HCT116 (cell line): ENCODE measurements around the gene CCNJL. TPM values are rescaled to one million over a fixed set of nuclear protein-coding genes. Genes with fewer than 3 reads are reported as not detected.

ENCODE experiments used
- ATAC-seq: fragments of 200-7000 bp; cut with Tn5 transposase; 2 replicates; pipeline ENCODE4 v1.9.1; 2020; ENCODE audit warnings: mild to moderate bottlenecking, moderate library complexity
- BruUV-seq: library from RNA; stranded (reverse); fragments of 400-500 nt; replicated peaks from 2 replicates; lab custom pipeline; 2021; lab: Mats Ljungman, UMichigan
- CTCF ChIA-PET: fragments of 300-600 bp; sonication (Branson Sonifier 250); formaldehyde crosslinking; loops from one replicate; lab custom pipeline; 2021; ENCODE audit warnings: antibody characterized with exemption; lab: Charles Lee
- POLR2A ChIA-PET: fragments of 300-600, 350-600 bp; sonication (Branson Sonifier 250); formaldehyde crosslinking; loops from one replicate; lab custom pipeline; 2021; ENCODE audit warnings: antibody characterized with exemption; lab: Charles Lee
- RAD21 ChIA-PET, 2 experiments: fragments of 300-600 bp; sonication (Branson Sonifier 250); formaldehyde crosslinking; loops; one replicate each; lab custom pipeline; 2023; ENCODE audit warnings: low total read pairs in 2 of 2; ENCODE audit not compliant: uncharacterized antibody in 2 of 2, unreplicated experiment in 2 of 2, low non-redundant PET in 1 of 2; lab: Charles Lee
- DNase-seq: peaks from one replicate; pipeline ENCODE4 v3.0.0-alpha.2; 2010; ENCODE audit warnings: low read depth, low spot score
- H2AFZ ChIP-seq: fragments of 200-600 bp; shearing (Covaris generic), sonication (generic); 2 replicates; pipeline ENCODE4 v1.6.1; 2017; ENCODE audit warnings: low read depth, mixed run types, mixed read lengths, antibody characterized with exemption, low read length; ENCODE audit not compliant: poor library complexity, severe bottlenecking
- H3K27ac ChIP-seq: 2 replicates; pipeline ENCODE4 v1.5.1; 2012; ENCODE audit warnings: low read depth, low read length
- H3K27me3 ChIP-seq: fragments of 200-600 bp; sonication (generic); 2 replicates; pipeline ENCODE4 v1.6.1; 2016; ENCODE audit warnings: mixed run types, low read length, mixed read lengths; ENCODE audit not compliant: insufficient read depth
- H3K36me3 ChIP-seq, 2 experiments: fragments of 200-500 bp in 1 of 2; fragments of 200-600 bp in 1 of 2; sonication (Bioruptor generic) in 1 of 2; sonication (generic) in 1 of 2; 2 replicates each; pipeline versions ENCODE4 v1.5.1 to v1.6.1; 2014 to 2016; ENCODE audit warnings: low read length in 2 of 2, inconsistent platforms in 1 of 2, mixed read lengths in 1 of 2, mixed run types in 1 of 2; ENCODE audit not compliant: insufficient read depth in 2 of 2, control insufficient read depth in 1 of 2
- H3K4me1 ChIP-seq, 2 experiments: fragments of 200-600 bp in 1 of 2; sonication (generic) in 1 of 2; 2 replicates each; pipeline versions ENCODE4 v1.5.1 to v1.6.1; 2012 to 2017; ENCODE audit warnings: low read length in 2 of 2, inconsistent platforms in 1 of 2, mild to moderate bottlenecking in 1 of 2, mixed read lengths in 1 of 2, mixed run types in 1 of 2, moderate library complexity in 1 of 2; ENCODE audit not compliant: insufficient read depth in 2 of 2, control insufficient read depth in 1 of 2
- H3K4me2 ChIP-seq: fragments of 200-600 bp; sonication (generic); 2 replicates; pipeline ENCODE4 v1.6.1; 2017; ENCODE audit warnings: mixed run types, low read length, mixed read lengths
- H3K4me3 ChIP-seq, 2 experiments: fragments of 200-600 bp in 1 of 2; sonication (generic) in 1 of 2; replicated peaks in 1 of 2; 2 replicates each; pipeline ENCODE4 v1.5.1; 2011 to 2016; ENCODE audit warnings: low read length in 2 of 2, control low read depth in 1 of 2, low read depth in 1 of 2, mild to moderate bottlenecking in 1 of 2, mixed read lengths in 1 of 2, mixed run types in 1 of 2
- H3K79me2 ChIP-seq: fragments of 200-600 bp; sonication (generic); 2 replicates; pipeline ENCODE4 v1.6.1; 2017; ENCODE audit warnings: mild to moderate bottlenecking, mixed run types, low read length, moderate library complexity, mixed read lengths; ENCODE audit not compliant: insufficient read depth
- H3K9ac ChIP-seq: fragments of 200-600 bp; sonication (generic); 2 replicates; pipeline ENCODE4 v1.6.1; 2016; ENCODE audit warnings: low read length, mixed read lengths
- H3K9me2 ChIP-seq: fragments of 200-600 bp; sonication (generic), shearing (Covaris generic); 2 replicates; pipeline ENCODE4 v1.6.1; 2017; ENCODE audit warnings: mixed run types, mild to moderate bottlenecking, moderate library complexity; ENCODE audit not compliant: insufficient read depth
- H3K9me3 ChIP-seq, 2 experiments: fragments of 200-500 bp in 1 of 2; fragments of 200-600 bp in 1 of 2; sonication (Bioruptor generic) in 1 of 2; sonication (generic) in 1 of 2; 2 replicates each; pipeline ENCODE4 v1.6.1; 2014 to 2017; ENCODE audit warnings: low read length in 2 of 2, mixed read lengths in 2 of 2, inconsistent platforms in 1 of 2, low read depth in 1 of 2, mild to moderate bottlenecking in 1 of 2, mixed run types in 1 of 2, moderate library complexity in 1 of 2; ENCODE audit not compliant: control insufficient read depth in 1 of 2, insufficient read depth in 1 of 2
- H4K20me1 ChIP-seq: fragments of 200-600 bp; sonication (generic), shearing (Covaris generic); 2 replicates; pipeline ENCODE4 v1.6.1; 2017; ENCODE audit warnings: mixed run types, mild to moderate bottlenecking, moderate library complexity; ENCODE audit not compliant: insufficient read depth
- ATF3 ChIP-seq: IDR thresholded peaks from 2 replicates; pipeline ENCODE4 v1.6.1; 2012
- CBX3 ChIP-seq: IDR thresholded peaks from 2 replicates; pipeline ENCODE4 v1.6.1; 2012; ENCODE audit warnings: low read depth
- CEBPB ChIP-seq: IDR thresholded peaks from 2 replicates; pipeline ENCODE4 v1.6.1; 2012; ENCODE audit warnings: low read depth
- CTCF ChIP-seq, 3 experiments: fragments of 200-600 bp in 1 of 3; sonication (generic) in 1 of 3; IDR thresholded peaks in 2 of 3; conservative IDR thresholded peaks in 1 of 3; 2 replicates each; pipeline ENCODE4 v1.5.1; 2012 to 2017; ENCODE audit warnings: low read depth in 2 of 3, low read length in 2 of 3, antibody characterized with exemption in 1 of 3, borderline replicate concordance in 1 of 3, control low read depth in 1 of 3, mild to moderate bottlenecking in 1 of 3, mixed read lengths in 1 of 3, mixed run types in 1 of 3, moderate library complexity in 1 of 3; ENCODE audit not compliant: insufficient read depth in 1 of 3
- EGR1 ChIP-seq: IDR thresholded peaks from 2 replicates; pipeline ENCODE4 v1.6.1; 2012; ENCODE audit warnings: low read depth
- ELF1 ChIP-seq: IDR thresholded peaks from 2 replicates; pipeline ENCODE4 v1.6.1; 2012; ENCODE audit warnings: low read depth, borderline replicate concordance
- EZH2 ChIP-seq: fragments of 200-600 bp; sonication (generic); IDR thresholded peaks from 2 replicates; pipeline ENCODE4 v1.6.1; 2017; ENCODE audit warnings: antibody characterized with exemption, mixed run types
- EZH2phosphoT487 ChIP-seq: fragments of 200-600 bp; IDR thresholded peaks from 2 replicates; pipeline ENCODE4 v1.6.1; 2018; ENCODE audit warnings: antibody characterized with exemption, borderline replicate concordance
- JUND ChIP-seq: IDR thresholded peaks from 2 replicates; pipeline ENCODE4 v1.6.1; 2012
- MAX ChIP-seq: IDR thresholded peaks from 2 replicates; pipeline ENCODE4 v1.6.1; 2012
- POLR2A ChIP-seq: IDR thresholded peaks from 2 replicates; pipeline ENCODE4 v1.7.0; 2011; ENCODE audit warnings: borderline replicate concordance; ENCODE audit not compliant: insufficient read depth, insufficient read length; ENCODE audit errors: extremely low read depth
- POLR2AphosphoS5 ChIP-seq: IDR thresholded peaks from 2 replicates; pipeline ENCODE4 v1.6.1; 2011; ENCODE audit warnings: mild to moderate bottlenecking, low read depth, low read length, moderate library complexity
- RAD21 ChIP-seq: IDR thresholded peaks from 2 replicates; pipeline ENCODE4 v1.6.1; 2012; ENCODE audit warnings: low read depth, mild to moderate bottlenecking
- REST ChIP-seq: IDR thresholded peaks from 2 replicates; pipeline ENCODE4 v1.6.1; 2012; ENCODE audit warnings: low read depth
- SP1 ChIP-seq: IDR thresholded peaks from 2 replicates; pipeline ENCODE4 v1.6.1; 2012; ENCODE audit warnings: low read depth
- SRF ChIP-seq: IDR thresholded peaks from 2 replicates; pipeline ENCODE4 v1.6.1; 2012; ENCODE audit warnings: low read depth
- TCF7L2 ChIP-seq: IDR thresholded peaks from 2 replicates; pipeline ENCODE4 v1.7.0; 2011; ENCODE audit warnings: borderline replicate concordance, inconsistent platforms; ENCODE audit not compliant: insufficient read depth, insufficient read length; ENCODE audit errors: extremely low read depth
- ZFX ChIP-seq: fragments of 450-650 bp; IDR thresholded peaks from 2 replicates; pipeline ENCODE4 v1.6.1; 2017
- ZNF274 ChIP-seq: fragments of 200-500 bp; sonication (Bioruptor generic); IDR thresholded peaks from 2 replicates; pipeline ENCODE4 v1.6.1; 2014; ENCODE audit warnings: mild to moderate bottlenecking, low read depth, low read length, inconsistent platforms
- intact Hi-C: fragments of 100-400 bp; cut with micrococcal nuclease; formaldehyde crosslinking; loops from 2 replicates; pipeline ENCODE4 v1.10.0; 2022
- total RNA-seq: library from RNA; stranded (reverse); gene quantifications from one replicate; pipeline ENCODE4 v1.2.1, GENCODE V29; 2021; ENCODE audit not compliant: unreplicated experiment

The CCNJL gene
- total RNA-seq, 1 experiment from 2014 or later = 2.9 TPM

DNA sequence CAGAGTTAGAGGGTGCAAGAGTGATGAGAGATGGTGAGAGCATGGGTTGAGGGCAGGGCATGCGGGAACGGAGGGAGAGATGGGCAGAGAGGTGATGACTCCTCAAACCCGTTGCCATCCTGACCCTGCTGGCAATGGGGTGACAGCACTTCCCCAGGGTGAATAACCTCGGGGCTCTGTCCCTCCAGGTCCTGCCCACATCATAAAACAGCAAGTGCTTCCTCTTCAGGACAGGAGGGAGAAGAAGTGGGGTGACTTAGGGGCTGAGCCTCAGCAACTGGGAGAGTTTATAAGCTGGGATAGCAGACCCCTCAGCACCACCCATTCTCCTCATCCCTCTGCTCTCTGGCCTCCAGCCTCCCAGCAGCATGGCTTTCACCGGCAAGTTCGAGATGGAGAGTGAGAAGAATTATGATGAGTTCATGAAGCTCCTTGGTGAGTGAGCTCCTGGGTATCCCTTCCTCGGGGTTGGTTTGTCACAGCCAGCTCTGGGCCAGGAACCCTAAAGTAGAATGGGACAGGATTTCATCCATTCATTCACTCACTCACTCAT, 83.1 kb downstream of the CCNJL start, which contains the start of gene FABP6:
FABP6 (plus strand) TSS at position 317 of the 553 bp plus-strand sequence; CDS start at position 369, 52 bp downstream.
- Histone ChIP-seq H3K36me3 (no peaks in the 10 kb centered on the region), H3K9ac (no peak within 1 kb of the TSS), H3K4me2 (no peak within 1 kb of the TSS), H3K27me3 (no peaks in the 10 kb centered on the region), H3K27ac (no peak within 1 kb of the TSS), H3K4me3 (no peak within 1 kb of the TSS), H3K9me3 (no peaks in the 10 kb centered on the region), H3K9me2 (no peaks in the 10 kb centered on the region), H3K4me1 (no peaks in the 10 kb centered on the region), H4K20me1 (no peaks in the 10 kb centered on the region), H3K79me2 (no peaks in the 10 kb centered on the region), H2AFZ (no peak within 1 kb of the TSS)
- no peak for ATAC-seq
- no peak for DNase-seq
- ChIA-PET CTCF (no interaction called here), POLR2A (no interaction called here), RAD21 (no interaction called here)
- intact Hi-C loops = no loop called here
- no TSS peak for BruUV-seq
- TF ChIP-seq ATF3 = no peak
- TF ChIP-seq ZFX = no peak
- no peak for TF ChIP-seq EZH2
- TF ChIP-seq EZH2phosphoT487 = no peak
- TF ChIP-seq REST = no peak
- TF ChIP-seq POLR2AphosphoS5 = no peak
- no peak for TF ChIP-seq CTCF (IDR thresholded peaks at IDR 0.05 in 2 of 3, conservative IDR thresholded peaks at IDR 0.05 in 1 of 3; ENCODE audit: borderline replicate concordance in 1 of 3, insufficient read depth in 1 of 3, low read depth in 2 of 3, low read length in 2 of 3)
- TF ChIP-seq MAX = no peak
- TF ChIP-seq RAD21 = no peak
- no peak for TF ChIP-seq ZNF274
- TF ChIP-seq SRF = no peak
- TF ChIP-seq SP1 = no peak
- no peak for TF ChIP-seq POLR2A
- TF ChIP-seq EGR1 = no peak
- TF ChIP-seq ELF1 = no peak
- TF ChIP-seq JUND = no peak
- no peak for TF ChIP-seq CBX3
- no peak for TF ChIP-seq TCF7L2
- no peak for TF ChIP-seq CEBPB
